Measurements from ENCODE around the gene PSAP.

GRCh38 chr10:71805776-71806703 lies 45.0 kb downstream of the PSAP start:
- TF ChIP-seq, protein P1, sequence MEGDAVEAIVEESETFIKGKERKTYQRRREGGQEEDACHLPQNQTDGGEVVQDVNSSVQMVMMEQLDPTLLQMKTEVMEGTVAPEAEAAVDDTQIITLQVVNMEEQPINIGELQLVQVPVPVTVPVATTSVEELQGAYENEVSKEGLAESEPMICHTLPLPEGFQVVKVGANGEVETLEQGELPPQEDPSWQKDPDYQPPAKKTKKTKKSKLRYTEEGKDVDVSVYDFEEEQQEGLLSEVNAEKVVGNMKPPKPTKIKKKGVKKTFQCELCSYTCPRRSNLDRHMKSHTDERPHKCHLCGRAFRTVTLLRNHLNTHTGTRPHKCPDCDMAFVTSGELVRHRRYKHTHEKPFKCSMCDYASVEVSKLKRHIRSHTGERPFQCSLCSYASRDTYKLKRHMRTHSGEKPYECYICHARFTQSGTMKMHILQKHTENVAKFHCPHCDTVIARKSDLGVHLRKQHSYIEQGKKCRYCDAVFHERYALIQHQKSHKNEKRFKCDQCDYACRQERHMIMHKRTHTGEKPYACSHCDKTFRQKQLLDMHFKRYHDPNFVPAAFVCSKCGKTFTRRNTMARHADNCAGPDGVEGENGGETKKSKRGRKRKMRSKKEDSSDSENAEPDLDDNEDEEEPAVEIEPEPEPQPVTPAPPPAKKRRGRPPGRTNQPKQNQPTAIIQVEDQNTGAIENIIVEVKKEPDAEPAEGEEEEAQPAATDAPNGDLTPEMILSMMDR (IDR thresholded peaks at IDR 0.05) = no peak
- TF ChIP-seq, protein P2, sequence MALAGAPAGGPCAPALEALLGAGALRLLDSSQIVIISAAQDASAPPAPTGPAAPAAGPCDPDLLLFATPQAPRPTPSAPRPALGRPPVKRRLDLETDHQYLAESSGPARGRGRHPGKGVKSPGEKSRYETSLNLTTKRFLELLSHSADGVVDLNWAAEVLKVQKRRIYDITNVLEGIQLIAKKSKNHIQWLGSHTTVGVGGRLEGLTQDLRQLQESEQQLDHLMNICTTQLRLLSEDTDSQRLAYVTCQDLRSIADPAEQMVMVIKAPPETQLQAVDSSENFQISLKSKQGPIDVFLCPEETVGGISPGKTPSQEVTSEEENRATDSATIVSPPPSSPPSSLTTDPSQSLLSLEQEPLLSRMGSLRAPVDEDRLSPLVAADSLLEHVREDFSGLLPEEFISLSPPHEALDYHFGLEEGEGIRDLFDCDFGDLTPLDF (CRISPR knock-in tag; IDR thresholded peaks at IDR 0.05) = no peak
- TF ChIP-seq TP53 (CRISPR knock-in tag; IDR thresholded peaks at IDR 0.05) = no peak
- TF ChIP-seq ZNF219 (CRISPR knock-in tag; IDR thresholded peaks at IDR 0.05; ENCODE audit: borderline replicate concordance) = no peak
- no peak for TF ChIP-seq ZNF138 (CRISPR knock-in tag; conservative IDR thresholded peaks at IDR 0.05)
